Activated naive CD4-positive, alpha-beta T cell treated with anti-CD3 and anti-CD28 coated beads for 36 hours (primary cell): ENCODE results near the gene CSNK1D. TPM values are rescaled to one million over a fixed set of nuclear protein-coding genes. Genes with fewer than 3 reads are reported as not detected.

ENCODE experiments used
- CTCF ChIA-PET: fragments of 350-600 bp; sonication (Branson Sonifier 250); formaldehyde crosslinking; loops from one replicate; lab custom pipeline; 2021; ENCODE audit warnings: antibody characterized with exemption; lab: Charles Lee
- DNase-seq: peaks from one replicate; pipeline ENCODE4 v3.0.0-alpha.2; 2020
- H3K27ac Mint-ChIP-seq: one replicate; pipeline ENCODE4 v1.8.0; 2021; ENCODE audit warnings: mild to moderate bottlenecking, mixed read lengths
- H3K27me3 Mint-ChIP-seq: one replicate; pipeline ENCODE4 v1.8.0; 2021; ENCODE audit warnings: low read depth, mixed read lengths
- H3K36me3 Mint-ChIP-seq: one replicate; pipeline ENCODE4 v1.8.0; 2021; ENCODE audit warnings: low read depth, mixed read lengths
- H3K4me1 Mint-ChIP-seq: one replicate; pipeline ENCODE4 v1.8.0; 2021; ENCODE audit warnings: low read depth, mixed read lengths
- H3K4me3 Mint-ChIP-seq: one replicate; pipeline ENCODE4 v1.8.0; 2021; ENCODE audit warnings: mild to moderate bottlenecking, moderate library complexity, mixed read lengths
- H3K9me3 Mint-ChIP-seq: one replicate; pipeline ENCODE4 v1.8.0; 2021; ENCODE audit warnings: mixed read lengths
- intact Hi-C: fragments of 100-400 bp; cut with micrococcal nuclease; formaldehyde crosslinking; loops from one replicate; pipeline ENCODE4 v1.15.1; 2023
- total RNA-seq, 2 experiments: library from RNA; stranded (reverse); gene quantifications; one replicate each; pipeline ENCODE4 v1.2.3, GENCODE V29; 2021

CSNK1D gene
- total RNA-seq, 2 experiments from 2014 or later: 99.8 to 100 TPM

GRCh38 chr17:82298538-82299421 lies 25.3 kb upstream of the CSNK1D start:
- DNase-seq: no peak
- CTCF ChIA-PET: interaction anchor here (1.1 to 8.4 kb wide), 5 partner anchors 17 to 119 kb away, joined by 3 to 60 read pairs (median 7); partner anchors contain the start of genes CD7, HEXD and SECTM1
- Mint-ChIP-seq H3K27me3 (no peaks in the 10 kb centered on the region), H3K4me1 (peaks cover 81% of the 10 kb centered on the region), H3K9me3 (no peaks in the 10 kb centered on the region), H3K4me3 (peak overlapping the region; percentile 93), H3K27ac (peak overlapping the region; percentile 100), H3K36me3 (peaks cover 18% of the 10 kb centered on the region)
- intact Hi-C loops: loop anchor here (1.0 to 10.0 kb wide), 7 partner anchors 54 to 454 kb away; partner anchors contain the start of genes NARF and TBCD

- CTCF ChIA-PET: interaction anchor here (1.1 to 8.4 kb wide), 4 partner anchors 18 to 121 kb away, joined by 3 to 60 read pairs (median 26); partner anchors contain the start of genes CD7 and SECTM1
- no peaks in the 10 kb centered on the region for H3K9me3 Mint-ChIP-seq
- peaks cover 76% of the 10 kb centered on the region for H3K4me1 Mint-ChIP-seq
- peak overlapping the region; percentile 100 for H3K27ac Mint-ChIP-seq
- peak overlapping the region; percentile 93 for H3K4me3 Mint-ChIP-seq
- H3K36me3 Mint-ChIP-seq: peaks cover 20% of the 10 kb centered on the region
- DNase-seq: peak; percentile 97
- no peaks in the 10 kb centered on the region for H3K27me3 Mint-ChIP-seq
- intact Hi-C loops: loop anchor here (1.0 to 10.0 kb wide), 8 partner anchors 8 to 454 kb away; partner anchors contain the start of genes CYBC1, NARF and TBCD
These were observed 24.4 kb upstream of the CSNK1D start for GRCh38 chr17:82297714-82298537.

- peak overlapping the region; percentile 100 for H3K27ac Mint-ChIP-seq
- no peaks in the 10 kb centered on the region for H3K9me3 Mint-ChIP-seq
- intact Hi-C loops: loop anchor here (1.0 to 10.0 kb wide), 5 partner anchors 9 to 455 kb away; partner anchors contain the start of genes CYBC1 and TBCD
- H3K27me3 Mint-ChIP-seq: no peaks in the 10 kb centered on the region
- peak; percentile 95 for DNase-seq
- CTCF ChIA-PET: interaction anchor here (0.7 to 8.4 kb wide), 5 partner anchors 24 to 267 kb away, joined by 3 to 60 read pairs (median 3); partner anchors contain the start of gene SECTM1
- peaks cover 20% of the 10 kb centered on the region for H3K36me3 Mint-ChIP-seq
- peak overlapping the region; percentile 93 for H3K4me3 Mint-ChIP-seq
- H3K4me1 Mint-ChIP-seq: peaks cover 73% of the 10 kb centered on the region
These were observed 23.8 kb upstream of the CSNK1D start for GRCh38 chr17:82297280-82297713.

- peaks cover 69% of the 10 kb centered on the region for H3K4me1 Mint-ChIP-seq
- H3K27me3 Mint-ChIP-seq: no peaks in the 10 kb centered on the region
- peaks cover 20% of the 10 kb centered on the region for H3K36me3 Mint-ChIP-seq
These were observed 23.2 kb upstream of the CSNK1D start for GRCh38 chr17:82296511-82297279.

GRCh38 chr17:82295472-82295814 lies 21.9 kb upstream of the CSNK1D start:
- H3K9me3 Mint-ChIP-seq: no peaks in the 10 kb centered on the region
- CTCF ChIA-PET: interaction anchor here (0.7 kb wide), 1 partner anchor 44 kb away, joined by 5 read pairs; no protein-coding TSS in a partner anchor
- H3K27me3 Mint-ChIP-seq: no peaks in the 10 kb centered on the region
- peaks cover 18% of the 10 kb centered on the region for H3K36me3 Mint-ChIP-seq
- intact Hi-C loops: loop anchor here (5.0 to 10.0 kb wide), 2 partner anchors 91 to 457 kb away; partner anchors contain the start of gene TBCD
- no peak for DNase-seq
- peak overlapping the region; percentile 14 for H3K4me3 Mint-ChIP-seq
- peak overlapping the region; percentile 78 for H3K27ac Mint-ChIP-seq
- peaks cover 61% of the 10 kb centered on the region for H3K4me1 Mint-ChIP-seq

More at GRCh38 chr17:82296511-82297279, 23.2 kb upstream of the CSNK1D start:
- H3K27ac Mint-ChIP-seq: peak overlapping the region; percentile 100
- CTCF ChIA-PET: interaction anchor here (0.7 to 8.4 kb wide), 4 partner anchors 25 to 266 kb away, joined by 3 to 60 read pairs (median 4); no protein-coding TSS in a partner anchor
- no peaks in the 10 kb centered on the region for H3K9me3 Mint-ChIP-seq
- peak overlapping the region; percentile 93 for H3K4me3 Mint-ChIP-seq
- peak; percentile 47 for DNase-seq
- intact Hi-C loops: loop anchor here (1.0 to 10.0 kb wide), 5 partner anchors 10 to 456 kb away; partner anchors contain the start of genes CYBC1 and TBCD

GRCh38 chr17:82294064-82294773 lies 20.7 kb upstream of the CSNK1D start:
- H3K27me3 Mint-ChIP-seq: no peaks in the 10 kb centered on the region
- CTCF ChIA-PET: interaction anchor here (0.9 kb wide), 1 partner anchor 27 kb away, joined by 3 read pairs; no protein-coding TSS in a partner anchor
- intact Hi-C loops: loop anchor here (10.0 kb wide), 1 partner anchor 89 kb away; no protein-coding TSS in a partner anchor
- no peaks in the 10 kb centered on the region for H3K9me3 Mint-ChIP-seq
- H3K4me3 Mint-ChIP-seq: peak overlapping the region; percentile 80
- no peak for DNase-seq
- H3K36me3 Mint-ChIP-seq: peaks cover 16% of the 10 kb centered on the region
- peaks cover 51% of the 10 kb centered on the region for H3K4me1 Mint-ChIP-seq
- H3K27ac Mint-ChIP-seq: peak overlapping the region; percentile 73

- peak; percentile 96 for DNase-seq
- Mint-ChIP-seq H3K27me3 (no peaks in the 10 kb centered on the region), H3K27ac (peak overlapping the region; percentile 85), H3K4me3 (peak overlapping the region; percentile 82), H3K4me1 (peaks cover 42% of the 10 kb centered on the region), H3K9me3 (no peaks in the 10 kb centered on the region), H3K36me3 (peaks cover 11% of the 10 kb centered on the region)
- intact Hi-C loops: loop anchor here (1.0 to 10.0 kb wide), 3 partner anchors 19 to 88 kb away; partner anchors contain the start of gene CSNK1D
- CTCF ChIA-PET: no interaction called here
These were observed 19.0 kb upstream of the CSNK1D start for GRCh38 chr17:82292251-82293154.

- H3K4me3 Mint-ChIP-seq: peak overlapping the region; percentile 69
- CTCF ChIA-PET: no interaction called here
- no peaks in the 10 kb centered on the region for H3K9me3 Mint-ChIP-seq
These were observed 18.2 kb upstream of the CSNK1D start for GRCh38 chr17:82291582-82292250.

GRCh38 chr17:82287868-82288801 lies 14.6 kb upstream of the CSNK1D start:
- Mint-ChIP-seq H3K27me3 (no peaks in the 10 kb centered on the region), H3K27ac (no peak overlapping the region), H3K4me1 (peaks cover 11% of the 10 kb centered on the region), H3K36me3 (no peaks in the 10 kb centered on the region), H3K9me3 (no peaks in the 10 kb centered on the region), H3K4me3 (no peak overlapping the region)
- no peak for DNase-seq
- CTCF ChIA-PET: no interaction called here
- intact Hi-C loops: no loop called here

More at GRCh38 chr17:82291582-82292250, 18.2 kb upstream of the CSNK1D start:
- peaks cover 36% of the 10 kb centered on the region for H3K4me1 Mint-ChIP-seq
- H3K36me3 Mint-ChIP-seq: peaks cover 11% of the 10 kb centered on the region
- peak overlapping the region; percentile 43 for H3K27ac Mint-ChIP-seq
- DNase-seq: no peak
- intact Hi-C loops: loop anchor here (1.0 to 10.0 kb wide), 3 partner anchors 18 to 87 kb away; partner anchors contain the start of gene CSNK1D
- no peaks in the 10 kb centered on the region for H3K27me3 Mint-ChIP-seq
